GM18519 (cell line): ENCODE measurements around the gene COX8A.
"Not testable (repeated sequence)": the region's sequence is repeated elsewhere in the genome, so short reads cannot be mapped to it uniquely, and the experiment has no call there.

Source experiments
- ATAC-seq: cut with Tn5 transposase; IDR thresholded peaks from one replicate; pipeline ENCODE4 v1.9.1; 2021; ENCODE audit warnings: mild to moderate bottlenecking, moderate library complexity; ENCODE audit not compliant: unreplicated experiment, low FRiP score

Gene COX8A

GRCh38 chr11:63966444-63966843, 8.0 kb upstream of the COX8A start:
- ATAC-seq: no peak

GRCh38 chr11:63969461-63969860, 5.0 kb upstream of the COX8A start:
- no peak for ATAC-seq

- ATAC-seq: no peak
Observed at GRCh38 chr11:63970902-63971301, 3.5 kb upstream of the COX8A start.

GRCh38 chr11:63973912-63974258, 535 bp upstream of the COX8A start:
- not testable (repeated sequence) for ATAC-seq

GRCh38 chr11:63978551-63979239, 4.3 kb downstream of the COX8A start:
- no peak for ATAC-seq

- ATAC-seq: no peak
Observed at GRCh38 chr11:63979426-63979825, 5.0 kb downstream of the COX8A start.

- ATAC-seq: no peak
Observed at GRCh38 chr11:63985812-63986155, 11.4 kb downstream of the COX8A start.

- peak; percentile 75 for ATAC-seq
Observed at GRCh38 chr11:63986156-63986931, 11.9 kb downstream of the COX8A start, which contains the start of gene OTUB1. OTUB1 (plus strand) TSS chr11:63986438; CDS start chr11:63986457, 19 bp downstream.

GRCh38 chr11:63986932-63987513, 12.6 kb downstream of the COX8A start:
- ATAC-seq: no peak

GRCh38 chr11:63991558-63991957, 17.1 kb downstream of the COX8A start:
- no peak for ATAC-seq

- ATAC-seq: no peak
Observed at GRCh38 chr11:63993100-63993499, 18.7 kb downstream of the COX8A start.

- ATAC-seq: no peak
Observed at GRCh38 chr11:63993993-63994392, 19.6 kb downstream of the COX8A start.

GRCh38 chr11:63996512-63996911, 22.1 kb downstream of the COX8A start:
- no peak for ATAC-seq

GRCh38 chr11:63997104-63997700, 22.8 kb downstream of the COX8A start:
- ATAC-seq: no peak

- ATAC-seq: no peak
Observed at GRCh38 chr11:63997801-63998337, 23.4 kb downstream of the COX8A start.

GRCh38 chr11:63998558-63999348, 24.3 kb downstream of the COX8A start:
- no peak for ATAC-seq

- no peak for ATAC-seq
Observed at GRCh38 chr11:63999349-64000025, 25.1 kb downstream of the COX8A start.

- no peak for ATAC-seq
Observed at GRCh38 chr11:64000026-64000739, 25.8 kb downstream of the COX8A start.
